Stimulated activated CD4-positive, alpha-beta T cell treated with anti-CD3 and anti-CD28 coated beads, TNF-alpha, amount 100 ng/mL, for 24 hours (primary cell): Measurements from ENCODE around the gene AKAP1.

Source experiments
- DNase-seq, 3 experiments: peaks; one replicate each; pipeline ENCODE4 v3.0.0-alpha.2; 2020; ENCODE audit warnings: low read depth in 3 of 3

Gene AKAP1

DNA sequence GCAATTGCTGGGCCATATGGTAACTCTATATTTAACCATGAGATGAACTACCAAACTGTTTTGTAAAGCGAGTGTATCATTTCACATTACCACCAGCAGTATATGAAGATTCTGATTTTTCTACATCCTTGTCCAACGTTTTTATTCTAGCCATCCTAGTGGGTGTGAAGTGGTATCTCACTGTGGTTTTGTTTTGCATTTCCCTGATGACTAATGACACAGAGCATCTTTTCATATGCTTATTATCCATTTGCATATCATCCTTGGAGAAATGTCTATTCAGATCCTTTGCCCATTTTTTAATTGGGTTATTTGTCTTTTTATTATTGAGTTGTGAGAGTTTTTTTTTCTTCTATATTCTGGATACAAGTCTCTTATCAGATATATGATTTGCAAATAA, 83.6 kb downstream of the AKAP1 start:
- no peak for DNase-seq

- no peak for DNase-seq
Observed at GRCh38 chr17:57170866-57171265, 85.8 kb downstream of the AKAP1 start.
